ENCODE measurements around the gene RYR2.

DNA sequence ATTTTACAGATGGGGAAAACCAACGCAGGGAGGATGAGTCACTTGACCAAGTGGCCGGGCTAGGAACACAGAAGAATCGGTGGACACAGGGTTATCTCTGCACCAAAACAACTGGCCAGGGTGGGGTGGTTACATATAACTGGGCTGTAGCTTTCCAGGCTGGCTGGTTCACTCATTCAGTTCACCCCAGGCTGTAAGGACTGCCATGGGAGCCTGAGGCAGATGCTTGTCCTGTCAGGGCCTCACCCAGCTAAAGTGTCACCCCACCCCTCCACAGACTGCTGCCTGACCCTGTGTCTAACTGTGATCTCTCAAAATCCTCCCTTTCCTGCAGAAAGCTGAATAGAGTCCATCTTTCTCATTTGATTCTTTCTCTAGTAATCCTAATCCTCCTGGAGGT is 387.3 kb downstream of the RYR2 start:
- TF ChIP-seq, protein P1, sequence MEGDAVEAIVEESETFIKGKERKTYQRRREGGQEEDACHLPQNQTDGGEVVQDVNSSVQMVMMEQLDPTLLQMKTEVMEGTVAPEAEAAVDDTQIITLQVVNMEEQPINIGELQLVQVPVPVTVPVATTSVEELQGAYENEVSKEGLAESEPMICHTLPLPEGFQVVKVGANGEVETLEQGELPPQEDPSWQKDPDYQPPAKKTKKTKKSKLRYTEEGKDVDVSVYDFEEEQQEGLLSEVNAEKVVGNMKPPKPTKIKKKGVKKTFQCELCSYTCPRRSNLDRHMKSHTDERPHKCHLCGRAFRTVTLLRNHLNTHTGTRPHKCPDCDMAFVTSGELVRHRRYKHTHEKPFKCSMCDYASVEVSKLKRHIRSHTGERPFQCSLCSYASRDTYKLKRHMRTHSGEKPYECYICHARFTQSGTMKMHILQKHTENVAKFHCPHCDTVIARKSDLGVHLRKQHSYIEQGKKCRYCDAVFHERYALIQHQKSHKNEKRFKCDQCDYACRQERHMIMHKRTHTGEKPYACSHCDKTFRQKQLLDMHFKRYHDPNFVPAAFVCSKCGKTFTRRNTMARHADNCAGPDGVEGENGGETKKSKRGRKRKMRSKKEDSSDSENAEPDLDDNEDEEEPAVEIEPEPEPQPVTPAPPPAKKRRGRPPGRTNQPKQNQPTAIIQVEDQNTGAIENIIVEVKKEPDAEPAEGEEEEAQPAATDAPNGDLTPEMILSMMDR (IDR thresholded peaks at IDR 0.05) = no peak
- TF ChIP-seq SIN3A (IDR thresholded peaks at IDR 0.05; ENCODE audit: borderline replicate concordance, low read depth, low read length) = no peak
- TF ChIP-seq POLR2AphosphoS5 (IDR thresholded peaks at IDR 0.05; ENCODE audit: low read depth, low read length) = no peak
- TF ChIP-seq EP300 (IDR thresholded peaks at IDR 0.05; ENCODE audit: borderline replicate concordance in 1 of 2, low read depth in 1 of 2, low read length in 1 of 2) = no peak
- no peak for TF ChIP-seq EZH2phosphoT487 (IDR thresholded peaks at IDR 0.05; ENCODE audit: borderline replicate concordance, low read depth)
- TF ChIP-seq, protein P2, sequence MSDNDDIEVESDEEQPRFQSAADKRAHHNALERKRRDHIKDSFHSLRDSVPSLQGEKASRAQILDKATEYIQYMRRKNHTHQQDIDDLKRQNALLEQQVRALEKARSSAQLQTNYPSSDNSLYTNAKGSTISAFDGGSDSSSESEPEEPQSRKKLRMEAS (IDR thresholded peaks at IDR 0.05; ENCODE audit: low read depth) = no peak
- TF ChIP-seq, protein P3, sequence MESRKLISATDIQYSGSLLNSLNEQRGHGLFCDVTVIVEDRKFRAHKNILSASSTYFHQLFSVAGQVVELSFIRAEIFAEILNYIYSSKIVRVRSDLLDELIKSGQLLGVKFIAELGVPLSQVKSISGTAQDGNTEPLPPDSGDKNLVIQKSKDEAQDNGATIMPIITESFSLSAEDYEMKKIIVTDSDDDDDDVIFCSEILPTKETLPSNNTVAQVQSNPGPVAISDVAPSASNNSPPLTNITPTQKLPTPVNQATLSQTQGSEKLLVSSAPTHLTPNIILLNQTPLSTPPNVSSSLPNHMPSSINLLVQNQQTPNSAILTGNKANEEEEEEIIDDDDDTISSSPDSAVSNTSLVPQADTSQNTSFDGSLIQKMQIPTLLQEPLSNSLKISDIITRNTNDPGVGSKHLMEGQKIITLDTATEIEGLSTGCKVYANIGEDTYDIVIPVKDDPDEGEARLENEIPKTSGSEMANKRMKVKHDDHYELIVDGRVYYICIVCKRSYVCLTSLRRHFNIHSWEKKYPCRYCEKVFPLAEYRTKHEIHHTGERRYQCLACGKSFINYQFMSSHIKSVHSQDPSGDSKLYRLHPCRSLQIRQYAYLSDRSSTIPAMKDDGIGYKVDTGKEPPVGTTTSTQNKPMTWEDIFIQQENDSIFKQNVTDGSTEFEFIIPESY (IDR thresholded peaks at IDR 0.05; ENCODE audit: borderline replicate concordance, low read depth) = no peak
- no peak for TF ChIP-seq RAD21 (IDR thresholded peaks at IDR 0.05; ENCODE audit: low read length)
- no peak for TF ChIP-seq ELF1 (IDR thresholded peaks at IDR 0.05)
- TF ChIP-seq RFX5 (IDR thresholded peaks at IDR 0.05; ENCODE audit: low read length) = no peak

Data from SK-N-SH (cell line).